ENCODE data around the gene IPO13.

The IPO13 gene

DNA sequence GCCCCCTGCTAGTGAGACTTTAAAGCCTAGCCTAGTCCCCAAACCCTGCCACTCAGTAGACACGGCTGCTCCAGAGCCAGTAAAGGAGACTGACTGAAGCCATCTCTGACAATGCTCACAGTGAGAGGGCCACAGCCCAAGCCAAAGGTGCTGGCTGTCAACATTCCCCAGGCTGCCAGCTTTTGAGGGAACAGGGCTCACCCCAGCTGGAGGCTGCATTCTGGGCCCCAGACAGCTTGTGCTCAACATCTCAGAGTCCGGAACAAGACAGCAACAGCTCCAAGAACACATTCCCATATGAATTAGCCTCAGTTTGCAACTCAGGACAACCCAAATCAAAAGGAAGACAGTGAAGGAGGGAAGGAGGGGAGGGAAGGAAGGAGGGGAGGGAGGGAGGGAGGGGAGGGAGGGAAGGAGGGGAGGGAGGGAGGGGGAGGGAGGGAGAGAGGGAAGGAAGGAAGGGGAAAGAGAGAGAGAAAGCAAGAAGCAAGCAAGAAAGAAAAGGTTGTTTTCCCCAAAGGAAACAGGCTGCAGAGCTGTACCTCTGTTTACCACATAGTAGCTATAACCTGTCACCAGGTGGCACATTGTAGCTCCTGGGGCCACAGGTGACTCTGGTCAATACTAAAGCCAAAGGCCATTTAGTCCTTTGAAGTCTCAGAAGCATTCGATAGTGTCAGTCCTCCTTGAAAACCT is 7.7 kb upstream of the IPO13 start:
- Histone ChIP-seq H3K27ac (ENCODE audit: low read length) (no peak overlapping the region), H3K9me3 (ENCODE audit: control insufficient read depth in 1 of 2, low read length in 2 of 2) (no peaks in the 10 kb centered on the region), H3K4me3 (ENCODE audit: low read depth in 1 of 2, low read length in 2 of 2) (no peak overlapping the region)

DNA sequence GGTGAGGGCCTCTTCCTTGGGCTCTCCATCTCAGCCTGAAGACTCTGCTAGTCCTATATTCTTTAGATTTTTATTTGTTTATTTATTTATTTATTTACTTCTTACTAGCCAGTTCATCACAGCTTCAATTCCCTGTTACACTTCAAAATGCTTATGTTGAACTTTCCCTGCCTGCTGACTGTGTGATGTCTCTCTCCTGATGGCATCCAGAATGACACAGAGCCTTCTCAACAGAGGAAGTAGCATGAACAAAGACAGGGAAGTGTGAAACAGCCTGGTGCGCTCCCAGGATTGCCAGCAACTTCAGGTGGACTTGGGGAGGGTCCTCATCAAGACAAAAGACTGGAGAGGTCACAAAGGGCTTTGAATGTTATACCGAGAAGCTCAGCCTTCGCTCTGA is 4.3 kb upstream of the IPO13 start:
- no peaks in the 10 kb centered on the region for H3K9me3 ChIP-seq (ENCODE audit: control insufficient read depth in 1 of 2, low read length in 2 of 2)
- H3K4me3 ChIP-seq (ENCODE audit: low read depth in 1 of 2, low read length in 2 of 2) = no peak overlapping the region
- peaks cover 3 to 11% of the 10 kb centered on the region in 2 donors for H3K4me1 ChIP-seq (ENCODE audit: control insufficient read depth in 1 of 2, insufficient read depth in 2 of 2, low read length in 2 of 2)
- no peak overlapping the region for H3K27ac ChIP-seq (ENCODE audit: low read length)
- H3K27me3 ChIP-seq (ENCODE audit: low read depth, low read length) = no peaks in the 10 kb centered on the region
- H3K36me3 ChIP-seq (ENCODE audit: control insufficient read depth in 1 of 2, insufficient read depth in 2 of 2, low read length in 2 of 2) = peaks cover 0 to 4% of the 10 kb centered on the region in 2 donors

More for the DNA sequence above, 7.7 kb upstream of the IPO13 start:
- Histone ChIP-seq H3K27me3 (ENCODE audit: low read depth, low read length) (no peaks in the 10 kb centered on the region), H3K4me1 (ENCODE audit: control insufficient read depth in 1 of 2, insufficient read depth in 2 of 2, low read length in 2 of 2) (peaks cover 4 to 26% of the 10 kb centered on the region in 2 donors), H3K36me3 (ENCODE audit: control insufficient read depth in 1 of 2, insufficient read depth in 2 of 2, low read length in 2 of 2) (peaks cover 0 to 4% of the 10 kb centered on the region in 2 donors)

DNA sequence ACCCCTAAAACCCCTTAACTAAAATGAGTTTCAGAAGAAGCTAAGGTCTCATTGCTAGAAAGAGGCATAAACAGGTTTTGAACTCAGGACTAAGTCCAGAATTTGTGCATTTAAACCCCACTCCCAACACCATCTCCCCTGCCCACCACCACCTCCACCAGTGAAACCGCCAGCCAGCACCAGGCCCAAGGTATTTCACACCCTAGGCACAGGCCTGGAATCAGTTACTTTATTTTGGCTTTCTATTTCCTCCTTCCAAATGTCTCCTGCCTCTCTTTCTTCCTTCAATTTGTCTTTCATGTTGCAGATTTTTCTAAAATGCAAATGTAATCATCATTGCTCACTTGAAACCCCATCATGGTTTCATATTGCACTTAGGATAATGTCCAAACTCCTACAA is 1.9 kb upstream of the IPO13 start:
- Histone ChIP-seq H3K27ac (ENCODE audit: low read length) (no peak overlapping the region), H3K27me3 (ENCODE audit: low read depth, low read length) (no peaks in the 10 kb centered on the region), H3K4me1 (ENCODE audit: control insufficient read depth in 1 of 2, insufficient read depth in 2 of 2, low read length in 2 of 2) (peaks cover 13 to 29% of the 10 kb centered on the region in 2 donors), H3K9me3 (ENCODE audit: control insufficient read depth in 1 of 2, low read length in 2 of 2) (no peaks in the 10 kb centered on the region), H3K4me3 (ENCODE audit: low read depth in 1 of 2, low read length in 2 of 2) (no peak overlapping the region), H3K36me3 (ENCODE audit: control insufficient read depth in 1 of 2, insufficient read depth in 2 of 2, low read length in 2 of 2) (peaks cover 4% of the 10 kb centered on the region in 2 donors)

DNA sequence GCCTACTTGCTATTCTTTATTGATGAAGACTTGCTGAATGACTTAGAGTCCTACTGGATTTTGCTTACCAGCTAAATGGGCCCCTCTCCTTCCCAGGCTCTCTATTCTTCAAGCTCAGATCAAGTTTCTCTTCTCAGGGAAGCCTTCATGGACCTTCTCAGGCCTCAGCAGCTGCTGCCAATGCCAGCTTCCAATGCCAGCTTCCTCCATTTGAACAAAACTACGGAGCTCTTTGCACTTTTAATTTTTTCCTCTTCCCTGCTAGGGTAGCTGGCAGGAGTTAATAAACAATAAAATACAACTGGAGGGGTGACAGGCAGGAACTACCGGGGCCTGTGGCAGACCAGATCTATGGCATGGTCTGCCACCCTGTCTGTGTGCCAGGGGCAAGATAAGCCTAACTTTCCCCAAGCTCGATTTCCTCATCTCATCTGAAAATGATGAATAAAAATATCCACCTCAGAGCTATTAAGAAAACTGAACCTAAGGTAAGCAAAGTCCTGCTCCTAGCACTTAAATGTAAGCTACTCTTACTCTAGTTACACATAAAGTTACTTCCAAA is 995 bp upstream of the IPO13 start:
- H3K9me3 ChIP-seq (ENCODE audit: control insufficient read depth in 1 of 2, low read length in 2 of 2) = no peaks in the 10 kb centered on the region
- H3K27ac ChIP-seq (ENCODE audit: low read length) = peak overlapping the region; percentile 87
- H3K36me3 ChIP-seq (ENCODE audit: control insufficient read depth in 1 of 2, insufficient read depth in 2 of 2, low read length in 2 of 2) = peaks cover 7 to 12% of the 10 kb centered on the region in 2 donors
- H3K4me3 ChIP-seq (ENCODE audit: low read depth in 1 of 2, low read length in 2 of 2) = peak overlapping the region; percentile 79 to 90
- peaks cover 13 to 29% of the 10 kb centered on the region in 2 donors for H3K4me1 ChIP-seq (ENCODE audit: control insufficient read depth in 1 of 2, insufficient read depth in 2 of 2, low read length in 2 of 2)
- H3K27me3 ChIP-seq (ENCODE audit: low read depth, low read length) = no peaks in the 10 kb centered on the region

DNA sequence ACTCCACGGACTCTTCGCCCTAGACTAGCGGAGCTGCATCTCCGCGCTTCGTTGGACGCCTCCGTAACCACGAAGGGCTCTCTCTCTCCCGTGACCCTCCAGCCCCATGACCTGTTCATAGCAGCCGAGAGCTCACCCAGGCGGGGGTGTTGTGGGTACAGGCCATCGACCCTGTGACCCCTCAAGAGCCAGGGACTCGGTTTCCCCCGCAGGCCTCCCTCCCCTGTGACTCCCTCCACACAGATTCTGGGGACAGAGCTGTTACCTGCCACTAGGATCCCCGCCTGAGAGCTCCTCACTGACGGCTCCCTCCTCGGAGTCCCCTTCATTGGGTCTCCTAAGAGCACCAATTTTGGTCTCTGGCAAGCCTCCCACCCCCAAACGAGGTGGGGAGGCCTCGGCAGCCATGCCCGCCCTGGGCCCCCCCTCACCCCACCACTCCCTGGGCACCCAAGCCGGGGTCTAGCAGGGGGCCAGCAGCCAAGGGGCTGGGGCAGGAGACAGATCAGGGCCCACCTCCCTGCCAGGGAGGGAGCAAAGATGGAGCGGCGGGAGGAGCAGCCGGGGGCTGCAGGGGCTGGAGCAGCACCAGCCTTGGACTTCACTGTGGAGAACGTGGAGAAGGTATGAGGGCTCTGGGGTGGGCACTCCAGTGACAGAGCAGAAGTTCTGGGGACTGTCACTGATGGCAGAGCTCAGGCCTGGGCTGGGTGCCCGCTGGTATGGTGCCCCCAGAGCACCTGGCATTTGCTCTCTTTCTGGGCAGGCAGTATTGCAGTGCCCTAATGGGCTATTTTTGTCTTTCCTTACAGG is 517 bp downstream of the IPO13 start:
- peaks cover 7 to 12% of the 10 kb centered on the region in 2 donors for H3K36me3 ChIP-seq (ENCODE audit: control insufficient read depth in 1 of 2, insufficient read depth in 2 of 2, low read length in 2 of 2)
- H3K27me3 ChIP-seq (ENCODE audit: low read depth, low read length) = no peaks in the 10 kb centered on the region
- peak overlapping the region; percentile 87 for H3K27ac ChIP-seq (ENCODE audit: low read length)
- H3K4me3 ChIP-seq (ENCODE audit: low read depth in 1 of 2, low read length in 2 of 2) = peak overlapping the region; percentile 79 to 90
- peaks cover 13 to 29% of the 10 kb centered on the region in 2 donors for H3K4me1 ChIP-seq (ENCODE audit: control insufficient read depth in 1 of 2, insufficient read depth in 2 of 2, low read length in 2 of 2)
- H3K9me3 ChIP-seq (ENCODE audit: control insufficient read depth in 1 of 2, low read length in 2 of 2) = no peaks in the 10 kb centered on the region

DNA sequence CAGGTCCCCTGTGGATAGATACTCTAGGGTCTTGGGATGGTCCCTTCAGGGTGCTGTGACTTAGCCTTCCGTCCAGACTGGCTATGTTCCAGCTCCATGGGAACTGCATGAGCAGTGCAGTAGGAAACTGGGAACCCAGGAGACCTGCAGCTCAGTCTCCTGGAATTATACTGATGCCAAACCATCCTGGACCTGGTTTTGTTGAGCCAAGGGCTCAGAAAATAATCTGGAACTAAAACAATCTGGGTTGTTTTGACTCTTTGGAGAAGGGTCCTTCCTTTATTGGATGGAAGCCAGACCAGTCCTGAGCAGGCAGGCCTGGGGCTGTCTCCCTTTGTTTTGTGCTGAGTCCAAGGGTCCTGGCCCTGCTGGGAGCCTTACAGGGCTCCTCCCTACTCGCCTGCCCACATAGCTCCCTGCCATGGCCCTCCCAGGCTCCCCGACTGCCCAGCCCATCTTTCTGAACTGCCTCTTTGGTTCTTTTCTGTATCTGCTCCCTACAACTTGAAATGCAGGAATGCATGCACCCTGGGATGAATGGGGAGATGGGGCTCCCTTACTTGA is 1.2 kb downstream of the IPO13 start:
- peaks cover 13 to 29% of the 10 kb centered on the region in 2 donors for H3K4me1 ChIP-seq (ENCODE audit: control insufficient read depth in 1 of 2, insufficient read depth in 2 of 2, low read length in 2 of 2)
- no peaks in the 10 kb centered on the region for H3K9me3 ChIP-seq (ENCODE audit: control insufficient read depth in 1 of 2, low read length in 2 of 2)
- H3K27me3 ChIP-seq (ENCODE audit: low read depth, low read length) = no peaks in the 10 kb centered on the region
- no peak overlapping the region for H3K27ac ChIP-seq (ENCODE audit: low read length)
- H3K4me3 ChIP-seq (ENCODE audit: low read depth in 1 of 2, low read length in 2 of 2) = peak overlapping the region; percentile 79 to 90
- peaks cover 7 to 9% of the 10 kb centered on the region in 2 donors for H3K36me3 ChIP-seq (ENCODE audit: control insufficient read depth in 1 of 2, insufficient read depth in 2 of 2, low read length in 2 of 2)

DNA sequence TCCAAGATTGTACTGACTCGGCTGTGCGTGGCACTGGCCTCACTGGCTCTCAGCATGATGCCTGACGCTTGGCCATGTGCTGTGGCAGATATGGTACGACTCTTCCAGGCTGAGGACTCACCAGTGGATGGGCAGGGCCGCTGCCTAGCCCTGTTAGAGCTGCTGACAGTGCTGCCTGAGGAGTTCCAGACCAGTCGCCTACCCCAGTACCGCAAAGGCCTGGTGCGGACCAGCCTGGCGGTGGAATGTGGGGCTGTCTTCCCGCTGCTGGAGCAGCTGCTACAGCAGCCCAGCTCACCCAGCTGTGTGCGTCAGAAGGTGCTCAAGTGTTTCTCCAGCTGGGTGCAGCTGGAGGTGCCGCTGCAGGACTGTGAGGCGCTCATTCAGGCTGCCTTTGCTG is 2.9 kb downstream of the IPO13 start:
- Histone ChIP-seq H3K9me3 (ENCODE audit: control insufficient read depth in 1 of 2, low read length in 2 of 2) (no peaks in the 10 kb centered on the region), H3K4me3 (ENCODE audit: low read depth in 1 of 2, low read length in 2 of 2) (no peak overlapping the region), H3K27ac (ENCODE audit: low read length) (no peak overlapping the region), H3K36me3 (ENCODE audit: control insufficient read depth in 1 of 2, insufficient read depth in 2 of 2, low read length in 2 of 2) (peaks cover 7 to 9% of the 10 kb centered on the region in 2 donors), H3K4me1 (ENCODE audit: control insufficient read depth in 1 of 2, insufficient read depth in 2 of 2, low read length in 2 of 2) (peaks cover 13 to 29% of the 10 kb centered on the region in 2 donors), H3K27me3 (ENCODE audit: low read depth, low read length) (no peaks in the 10 kb centered on the region)

DNA sequence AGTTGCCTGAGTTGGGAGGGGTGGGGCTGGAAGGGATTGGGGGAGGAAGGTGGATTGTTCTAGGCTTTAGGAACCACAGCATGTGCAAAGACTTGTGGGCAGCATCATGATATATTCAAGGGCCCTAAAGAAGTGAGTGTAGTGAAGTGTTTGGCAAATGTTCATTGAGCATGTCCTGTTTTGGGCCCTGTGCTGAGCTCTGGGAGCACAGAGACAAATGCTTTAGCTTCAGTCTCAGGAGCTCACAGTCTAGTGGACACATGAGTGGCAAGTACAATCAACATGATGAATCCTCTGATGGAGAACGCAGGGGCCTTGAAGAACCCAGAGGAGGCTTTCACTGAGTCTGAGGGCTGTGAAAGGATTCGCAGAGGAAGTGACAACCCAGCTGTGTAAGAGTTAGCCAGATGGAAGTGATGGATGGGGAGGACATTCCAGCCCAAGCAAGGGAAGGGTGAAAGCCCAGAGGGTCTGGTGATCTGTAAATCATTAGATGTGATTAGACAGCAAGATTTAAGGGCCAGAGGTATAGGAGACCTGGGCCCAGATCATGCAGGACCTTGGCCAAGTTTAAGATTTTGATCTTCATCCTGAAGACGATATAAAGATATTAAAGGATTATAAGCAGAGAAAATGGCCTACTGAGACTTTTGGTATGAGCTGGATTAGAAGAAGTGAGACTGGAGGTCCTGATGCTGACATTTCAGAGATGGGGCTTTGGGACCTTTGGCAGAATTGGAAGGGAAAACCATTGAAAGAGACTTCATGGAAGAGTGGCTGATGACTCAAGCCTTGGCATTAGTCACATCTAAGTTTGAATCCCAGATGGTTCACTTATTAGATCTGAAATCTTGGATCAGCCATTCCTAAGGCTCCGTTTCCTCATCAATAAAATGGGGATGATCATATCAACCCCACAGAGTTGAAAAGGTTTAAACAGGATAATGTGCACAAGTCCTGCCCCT is 4.6 kb downstream of the IPO13 start:
- no peaks in the 10 kb centered on the region for H3K9me3 ChIP-seq (ENCODE audit: control insufficient read depth in 1 of 2, low read length in 2 of 2)
- peaks cover 11 to 13% of the 10 kb centered on the region in 2 donors for H3K36me3 ChIP-seq (ENCODE audit: control insufficient read depth in 1 of 2, insufficient read depth in 2 of 2, low read length in 2 of 2)
- no peaks in the 10 kb centered on the region for H3K27me3 ChIP-seq (ENCODE audit: low read depth, low read length)
- H3K27ac ChIP-seq (ENCODE audit: low read length) = no peak overlapping the region
- no peak overlapping the region for H3K4me3 ChIP-seq (ENCODE audit: low read depth in 1 of 2, low read length in 2 of 2)
- H3K4me1 ChIP-seq (ENCODE audit: control insufficient read depth in 1 of 2, insufficient read depth in 2 of 2, low read length in 2 of 2) = peaks cover 10 to 21% of the 10 kb centered on the region in 2 donors

DNA sequence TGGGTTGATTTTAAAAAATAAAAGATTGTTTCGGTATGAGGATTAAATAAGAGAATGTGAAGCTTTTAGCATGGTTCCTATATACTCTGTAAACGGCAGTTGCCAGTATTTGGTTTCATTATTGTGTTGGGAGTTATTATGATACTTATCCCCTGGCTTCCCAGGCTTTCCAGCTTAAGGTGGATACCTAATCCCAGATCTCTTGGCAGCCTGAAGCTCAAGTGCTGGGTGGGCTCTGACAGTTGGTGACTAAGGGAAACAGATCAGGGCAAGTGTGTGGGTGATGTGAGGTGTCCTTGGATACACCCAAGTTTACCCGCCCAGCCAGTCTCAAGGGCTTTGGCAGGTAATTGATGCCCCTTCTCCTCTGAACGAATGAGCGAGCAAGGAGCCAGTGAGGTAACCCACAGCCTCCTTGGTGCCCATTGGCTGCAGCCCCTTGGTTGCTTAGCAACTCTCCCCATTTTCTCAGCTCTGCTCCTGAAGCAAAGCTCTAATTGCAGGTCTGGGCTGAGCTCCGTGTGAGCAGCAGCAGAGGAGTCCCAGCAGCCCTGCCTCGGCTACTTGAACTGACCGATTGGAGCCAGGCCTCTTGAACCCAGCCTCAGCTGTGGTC is 6.1 kb downstream of the IPO13 start:
- no peak overlapping the region for H3K27ac ChIP-seq (ENCODE audit: low read length)
- H3K36me3 ChIP-seq (ENCODE audit: control insufficient read depth in 1 of 2, insufficient read depth in 2 of 2, low read length in 2 of 2) = peaks cover 25 to 26% of the 10 kb centered on the region in 2 donors
- H3K9me3 ChIP-seq (ENCODE audit: control insufficient read depth in 1 of 2, low read length in 2 of 2) = no peaks in the 10 kb centered on the region
- H3K27me3 ChIP-seq (ENCODE audit: low read depth, low read length) = no peaks in the 10 kb centered on the region
- peaks cover 6 to 14% of the 10 kb centered on the region in 2 donors for H3K4me1 ChIP-seq (ENCODE audit: control insufficient read depth in 1 of 2, insufficient read depth in 2 of 2, low read length in 2 of 2)
- no peak overlapping the region for H3K4me3 ChIP-seq (ENCODE audit: low read depth in 1 of 2, low read length in 2 of 2)

DNA sequence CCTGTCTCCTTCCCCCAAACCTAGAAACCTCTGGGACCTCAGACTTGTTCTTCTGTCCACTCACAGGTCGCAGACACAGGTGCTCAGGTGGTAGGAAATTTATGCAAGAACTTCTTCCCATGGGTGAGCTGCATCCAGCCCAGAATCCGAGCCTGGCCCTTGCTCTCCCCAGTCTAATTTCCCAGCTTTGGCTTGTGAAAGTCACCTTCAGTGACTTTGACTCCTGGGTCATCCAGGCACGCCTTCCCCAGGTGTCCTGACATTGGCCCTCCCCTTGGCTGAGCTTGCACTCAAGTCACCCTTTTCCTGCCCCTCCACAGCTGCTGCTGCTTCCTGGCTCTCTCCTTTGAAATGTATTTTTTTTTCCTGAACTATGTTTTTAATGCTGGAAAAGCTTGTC is 6.6 kb downstream of the IPO13 start:
- H3K4me1 ChIP-seq (ENCODE audit: control insufficient read depth in 1 of 2, insufficient read depth in 2 of 2, low read length in 2 of 2) = peaks cover under 1 to 9% of the 10 kb centered on the region in 2 donors
- H3K27me3 ChIP-seq (ENCODE audit: low read depth, low read length) = no peaks in the 10 kb centered on the region
- H3K27ac ChIP-seq (ENCODE audit: low read length) = no peak overlapping the region
- H3K9me3 ChIP-seq (ENCODE audit: control insufficient read depth in 1 of 2, low read length in 2 of 2) = no peaks in the 10 kb centered on the region
- peaks cover 30 to 32% of the 10 kb centered on the region in 2 donors for H3K36me3 ChIP-seq (ENCODE audit: control insufficient read depth in 1 of 2, insufficient read depth in 2 of 2, low read length in 2 of 2)
- no peak overlapping the region for H3K4me3 ChIP-seq (ENCODE audit: low read depth in 1 of 2, low read length in 2 of 2)
